Measurements from ENCODE around the gene TMEM178B.

DNA sequence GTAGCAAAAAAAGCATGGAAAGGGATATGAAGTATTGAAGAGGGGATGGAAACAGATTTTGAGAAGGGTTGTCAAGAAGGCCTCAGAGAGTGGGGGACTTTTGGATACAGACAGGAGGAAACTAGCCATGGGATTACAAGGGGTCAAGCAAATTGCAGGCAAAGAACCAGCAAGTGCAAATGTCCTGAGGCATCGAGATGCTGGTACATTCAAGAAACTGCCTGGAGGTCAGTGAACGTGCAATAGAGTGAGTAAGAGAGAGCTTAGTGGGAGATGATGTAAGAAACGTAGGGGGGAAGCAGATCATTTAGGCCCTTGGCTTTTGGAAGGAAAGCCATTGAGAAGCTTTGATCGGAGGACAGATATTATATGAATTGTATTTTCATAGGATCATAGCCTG is 250.0 kb downstream of the TMEM178B start:
- TF ChIP-seq EZH2phosphoT487 (IDR thresholded peaks at IDR 0.05; ENCODE audit: low read depth, severe bottlenecking, unreplicated experiment), result no peak
- no peak for TF ChIP-seq EZH2 (IDR thresholded peaks at IDR 0.05; ENCODE audit: borderline replicate concordance)
